ENCODE measurements around the gene ZNF487. TPM values are rescaled to one million over a fixed set of nuclear protein-coding genes. Genes with fewer than 3 reads are reported as not detected.

Gene ZNF487
- polyA plus RNA-seq, 1 donor from 2014 or later, result 11.8 TPM

- Histone ChIP-seq H3K36me3 (ENCODE audit: insufficient read depth, low read length) (no peaks in the 10 kb centered on the region), H3K4me2 (ENCODE audit: low read length) (no peak overlapping the region), H3K4me3 (ENCODE audit: low read length) (no peak overlapping the region), H3K9ac (ENCODE audit: low read length) (no peak overlapping the region), H3K9me2 (ENCODE audit: insufficient read depth, low read length) (no peaks in the 10 kb centered on the region), H3K27me3 (ENCODE audit: insufficient read depth, low read depth, low read length) (no peaks in the 10 kb centered on the region), H3K9me3 (ENCODE audit: low read length) (peaks cover 4% of the 10 kb centered on the region), H4K20me1 (ENCODE audit: insufficient read depth) (no peaks in the 10 kb centered on the region), H3K27ac (ENCODE audit: low read length) (no peak overlapping the region), H2AFZ (ENCODE audit: low read depth, low read length) (no peak overlapping the region), H3K79me2 (replicated peaks; ENCODE audit: insufficient read depth, low read length) (no peaks in the 10 kb centered on the region), H3F3A (ENCODE audit: insufficient read depth, low read length, poor library complexity, severe bottlenecking) (no peaks in the 10 kb centered on the region)
- TF ChIP-seq TAF1 (IDR thresholded peaks at IDR 0.05; ENCODE audit: low read depth), result no peak
- no peak for TF ChIP-seq CTCF (IDR thresholded peaks at IDR 0.05; ENCODE audit: poor library complexity, severe bottlenecking)
- no peak for TF ChIP-seq RAD21 (conservative IDR thresholded peaks at IDR 0.05)
- TF ChIP-seq MXI1 (conservative IDR thresholded peaks at IDR 0.05; ENCODE audit: poor library complexity, severe bottlenecking), result no peak
- TF ChIP-seq EP300 (conservative IDR thresholded peaks at IDR 0.05; ENCODE audit: poor library complexity, severe bottlenecking), result no peak
- TF ChIP-seq, protein P1, sequence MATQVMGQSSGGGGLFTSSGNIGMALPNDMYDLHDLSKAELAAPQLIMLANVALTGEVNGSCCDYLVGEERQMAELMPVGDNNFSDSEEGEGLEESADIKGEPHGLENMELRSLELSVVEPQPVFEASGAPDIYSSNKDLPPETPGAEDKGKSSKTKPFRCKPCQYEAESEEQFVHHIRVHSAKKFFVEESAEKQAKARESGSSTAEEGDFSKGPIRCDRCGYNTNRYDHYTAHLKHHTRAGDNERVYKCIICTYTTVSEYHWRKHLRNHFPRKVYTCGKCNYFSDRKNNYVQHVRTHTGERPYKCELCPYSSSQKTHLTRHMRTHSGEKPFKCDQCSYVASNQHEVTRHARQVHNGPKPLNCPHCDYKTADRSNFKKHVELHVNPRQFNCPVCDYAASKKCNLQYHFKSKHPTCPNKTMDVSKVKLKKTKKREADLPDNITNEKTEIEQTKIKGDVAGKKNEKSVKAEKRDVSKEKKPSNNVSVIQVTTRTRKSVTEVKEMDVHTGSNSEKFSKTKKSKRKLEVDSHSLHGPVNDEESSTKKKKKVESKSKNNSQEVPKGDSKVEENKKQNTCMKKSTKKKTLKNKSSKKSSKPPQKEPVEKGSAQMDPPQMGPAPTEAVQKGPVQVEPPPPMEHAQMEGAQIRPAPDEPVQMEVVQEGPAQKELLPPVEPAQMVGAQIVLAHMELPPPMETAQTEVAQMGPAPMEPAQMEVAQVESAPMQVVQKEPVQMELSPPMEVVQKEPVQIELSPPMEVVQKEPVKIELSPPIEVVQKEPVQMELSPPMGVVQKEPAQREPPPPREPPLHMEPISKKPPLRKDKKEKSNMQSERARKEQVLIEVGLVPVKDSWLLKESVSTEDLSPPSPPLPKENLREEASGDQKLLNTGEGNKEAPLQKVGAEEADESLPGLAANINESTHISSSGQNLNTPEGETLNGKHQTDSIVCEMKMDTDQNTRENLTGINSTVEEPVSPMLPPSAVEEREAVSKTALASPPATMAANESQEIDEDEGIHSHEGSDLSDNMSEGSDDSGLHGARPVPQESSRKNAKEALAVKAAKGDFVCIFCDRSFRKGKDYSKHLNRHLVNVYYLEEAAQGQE (IDR thresholded peaks at IDR 0.05; ENCODE audit: borderline replicate concordance), result no peak
- no peak for TF ChIP-seq SMC3 (conservative IDR thresholded peaks at IDR 0.05; ENCODE audit: poor library complexity)
- TF ChIP-seq POLR2AphosphoS5 (IDR thresholded peaks at IDR 0.05), result no peak
- TF ChIP-seq EZH2 (IDR thresholded peaks at IDR 0.05; ENCODE audit: borderline replicate concordance, insufficient read depth, low read length, poor library complexity, severe bottlenecking), result no peak
These were observed 21.4 kb upstream of the ZNF487 start for GRCh38 chr10:43415544-43415943.

- Histone ChIP-seq H3K9ac (ENCODE audit: low read length) (no peak overlapping the region), H3K9me3 (ENCODE audit: low read length) (peaks cover 9% of the 10 kb centered on the region), H3K36me3 (ENCODE audit: insufficient read depth, low read length) (no peaks in the 10 kb centered on the region), H3F3A (ENCODE audit: insufficient read depth, low read length, poor library complexity, severe bottlenecking) (no peaks in the 10 kb centered on the region), H3K9me2 (ENCODE audit: insufficient read depth, low read length) (no peaks in the 10 kb centered on the region), H3K4me2 (ENCODE audit: low read length) (no peak overlapping the region), H3K27me3 (ENCODE audit: insufficient read depth, low read depth, low read length) (no peaks in the 10 kb centered on the region), H3K4me3 (ENCODE audit: low read length) (no peak overlapping the region), H2AFZ (ENCODE audit: low read depth, low read length) (no peak overlapping the region), H4K20me1 (ENCODE audit: insufficient read depth) (no peaks in the 10 kb centered on the region), H3K79me2 (replicated peaks; ENCODE audit: insufficient read depth, low read length) (no peaks in the 10 kb centered on the region), H3K27ac (ENCODE audit: low read length) (no peak overlapping the region)
- TF ChIP-seq, protein P1 (IDR thresholded peaks at IDR 0.05; ENCODE audit: borderline replicate concordance), result no peak
- TF ChIP-seq CTCF (IDR thresholded peaks at IDR 0.05; ENCODE audit: poor library complexity, severe bottlenecking) (no peak), MXI1 (conservative IDR thresholded peaks at IDR 0.05; ENCODE audit: poor library complexity, severe bottlenecking) (no peak), EP300 (conservative IDR thresholded peaks at IDR 0.05; ENCODE audit: poor library complexity, severe bottlenecking) (no peak), POLR2AphosphoS5 (IDR thresholded peaks at IDR 0.05) (no peak), SMC3 (conservative IDR thresholded peaks at IDR 0.05; ENCODE audit: poor library complexity) (no peak), EZH2 (IDR thresholded peaks at IDR 0.05; ENCODE audit: borderline replicate concordance, insufficient read depth, low read length, poor library complexity, severe bottlenecking) (no peak), RAD21 (conservative IDR thresholded peaks at IDR 0.05) (no peak), TAF1 (IDR thresholded peaks at IDR 0.05; ENCODE audit: low read depth) (no peak)
These were observed 18.8 kb upstream of the ZNF487 start for GRCh38 chr10:43417950-43418768.

All from neural cell (in vitro differentiated cells).